Keratinocyte (primary cell): ENCODE results near the gene PLB1. TPM values are rescaled to one million over a fixed set of nuclear protein-coding genes. Genes with fewer than 3 reads are reported as not detected.

Experiments
- DNase-seq: peaks from one replicate; pipeline ENCODE4 v3.0.0-alpha.2; 2011; ENCODE audit warnings: low read depth, missing footprints, low spot score
- FAIRE-seq: peaks from 2 replicates; lab custom pipeline; 2011; peaks lifted over from hg19 to GRCh38; lab: Jason Lieb, UNC
- H2AFZ ChIP-seq: 2 replicates; pipeline ENCODE4 v1.6.0; 2012; ENCODE audit warnings: low read length, control low read depth, inconsistent platforms; ENCODE audit not compliant: control insufficient read depth
- H3K27ac ChIP-seq: 2 replicates; pipeline ENCODE4 v1.5.1; 2011; ENCODE audit warnings: low read length; ENCODE audit not compliant: control insufficient read depth, insufficient read depth
- H3K27me3 ChIP-seq: 3 replicates; pipeline ENCODE4 v1.6.0; 2011; ENCODE audit warnings: low read length; ENCODE audit not compliant: control insufficient read depth, insufficient read depth; ENCODE audit errors: extremely low read depth
- H3K36me3 ChIP-seq, 2 experiments: 2 replicates in 1 of 2; 3 replicates in 1 of 2; pipeline ENCODE4 v1.5.1; 2011; ENCODE audit warnings: low read length in 2 of 2, mild to moderate bottlenecking in 1 of 2; ENCODE audit not compliant: control insufficient read depth in 2 of 2, insufficient read depth in 2 of 2; ENCODE audit errors: extremely low read depth in 1 of 2
- H3K4me1 ChIP-seq: 3 replicates; pipeline ENCODE4 v1.5.1; 2011; ENCODE audit warnings: low read length; ENCODE audit not compliant: control insufficient read depth, insufficient read depth; ENCODE audit errors: extremely low read depth
- H3K4me2 ChIP-seq: 3 replicates; pipeline ENCODE4 v1.6.0; 2011; ENCODE audit warnings: low read depth, low read length; ENCODE audit not compliant: control insufficient read depth, insufficient read depth; ENCODE audit errors: extremely low read depth
- H3K4me3 ChIP-seq, 3 experiments: fragments of 200-600 bp in 1 of 3; sonication (generic) in 1 of 3; 2 replicates in 2 of 3; 3 replicates in 1 of 3; pipeline ENCODE4 v1.5.1; 2011 to 2016; ENCODE audit warnings: low read length in 3 of 3, mild to moderate bottlenecking in 3 of 3, control low read depth in 2 of 3, inconsistent platforms in 1 of 3, low read depth in 1 of 3, mixed read lengths in 1 of 3, mixed run types in 1 of 3, moderate library complexity in 1 of 3; ENCODE audit not compliant: control insufficient read depth in 2 of 3, insufficient read depth in 2 of 3; ENCODE audit errors: extremely low read depth in 1 of 3
- H3K79me2 ChIP-seq: 2 replicates; pipeline ENCODE4 v1.6.0; 2012; ENCODE audit warnings: low read length; ENCODE audit not compliant: control insufficient read depth, insufficient read depth
- H3K9ac ChIP-seq: 3 replicates; pipeline ENCODE4 v1.6.0; 2011; ENCODE audit warnings: low read length; ENCODE audit not compliant: control insufficient read depth, insufficient read depth; ENCODE audit errors: extremely low read depth
- H3K9me1 ChIP-seq: 3 replicates; pipeline ENCODE4 v1.6.0; 2011; ENCODE audit warnings: low read length; ENCODE audit not compliant: control insufficient read depth, insufficient read depth; ENCODE audit errors: extremely low read depth
- H3K9me3 ChIP-seq: 2 replicates; pipeline ENCODE4 v1.5.1; 2012; ENCODE audit warnings: low read depth, low read length; ENCODE audit not compliant: control insufficient read depth
- H4K20me1 ChIP-seq: 3 replicates; pipeline ENCODE4 v1.6.0; 2011; ENCODE audit warnings: low read length; ENCODE audit not compliant: control insufficient read depth, insufficient read depth; ENCODE audit errors: extremely low read depth
- EZH2 ChIP-seq: IDR thresholded peaks from one replicate; pipeline ENCODE4 v1.6.1; 2012; ENCODE audit warnings: inconsistent platforms, mild to moderate bottlenecking, low read length, moderate library complexity
- dilution Hi-C: fragments of 300-500 bp; cut with MboI; formaldehyde crosslinking; loops from one replicate; pipeline ENCODE4 v1.7.0; 2020; ENCODE audit warnings: low sequenced_read_pairs; ENCODE audit not compliant: extremely low pct_ligation_motif_present
- polyA plus RNA-seq, 5 experiments: library from polyadenylated mRNA; depleted of rRNA in 3 of 5; stranded (reverse) in 3 of 5; stranded (forward) in 1 of 5; unstranded in 1 of 5; fragments of >200 nt; gene quantifications; 1 replicate in 1 of 5; 2 replicates in 3 of 5; 3 replicates in 1 of 5; pipeline versions ENCODE4 v1.2.1 to v1.2.3, GENCODE V29; 2011 to 2012; ENCODE audit warnings: missing spikeins in 2 of 5, low read depth in 1 of 5, low replicate concordance in 1 of 5
- TF ChIP-seq, protein P1 (sequence below), 3 experiments: IDR thresholded peaks in 1 of 3; conservative IDR thresholded peaks in 1 of 3; optimal IDR thresholded peaks in 1 of 3; 2 replicates in 2 of 3; 3 replicates in 1 of 3; pipeline versions ENCODE3 to v1.5.1; 2011; ENCODE audit warnings: low read length in 3 of 3, mild to moderate bottlenecking in 3 of 3, moderate library complexity in 2 of 3, control low read depth in 1 of 3, inconsistent platforms in 1 of 3; ENCODE audit not compliant: insufficient read depth in 2 of 3; ENCODE audit errors: extremely low read depth in 1 of 3

PLB1 gene
- polyA plus RNA-seq, 1 donor (not counting 4 experiments of a cell fraction or from before 2014, with no cell fraction given): 6.7 TPM

DNA sequence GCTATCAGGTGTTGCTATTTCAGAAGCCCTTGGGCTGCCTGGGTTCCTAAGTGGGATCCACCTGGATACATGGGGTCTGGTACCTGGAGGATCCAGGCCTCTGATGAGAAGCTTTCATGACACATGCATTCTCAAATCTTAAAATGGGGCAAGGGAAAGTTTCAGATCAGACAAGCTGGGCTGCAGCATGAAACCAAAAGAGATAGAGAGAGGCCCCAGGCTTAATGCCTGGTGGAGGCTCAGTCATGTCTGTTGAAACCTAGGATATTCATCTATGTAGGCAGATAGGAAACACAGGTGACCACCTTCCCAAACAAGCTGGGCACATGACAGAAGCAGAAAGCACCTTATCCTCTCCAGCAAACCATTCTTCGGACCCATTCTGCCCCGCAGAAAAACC lies 18.8 kb upstream of the PLB1 start:
- Histone ChIP-seq H3K4me3 (no peak overlapping the region), H3K4me1 (no peaks in the 10 kb centered on the region), H4K20me1 (no peaks in the 10 kb centered on the region), H3K9me3 (no peaks in the 10 kb centered on the region), H3K79me2 (no peaks in the 10 kb centered on the region), H3K36me3 (no peaks in the 10 kb centered on the region), H3K9me1 (no peaks in the 10 kb centered on the region), H2AFZ (no peak overlapping the region), H3K27me3 (no peaks in the 10 kb centered on the region), H3K9ac (no peak overlapping the region), H3K4me2 (no peak overlapping the region), H3K27ac (no peak overlapping the region)
- DNase-seq (no peak), FAIRE-seq (no peak)
- TF ChIP-seq, protein P1, sequence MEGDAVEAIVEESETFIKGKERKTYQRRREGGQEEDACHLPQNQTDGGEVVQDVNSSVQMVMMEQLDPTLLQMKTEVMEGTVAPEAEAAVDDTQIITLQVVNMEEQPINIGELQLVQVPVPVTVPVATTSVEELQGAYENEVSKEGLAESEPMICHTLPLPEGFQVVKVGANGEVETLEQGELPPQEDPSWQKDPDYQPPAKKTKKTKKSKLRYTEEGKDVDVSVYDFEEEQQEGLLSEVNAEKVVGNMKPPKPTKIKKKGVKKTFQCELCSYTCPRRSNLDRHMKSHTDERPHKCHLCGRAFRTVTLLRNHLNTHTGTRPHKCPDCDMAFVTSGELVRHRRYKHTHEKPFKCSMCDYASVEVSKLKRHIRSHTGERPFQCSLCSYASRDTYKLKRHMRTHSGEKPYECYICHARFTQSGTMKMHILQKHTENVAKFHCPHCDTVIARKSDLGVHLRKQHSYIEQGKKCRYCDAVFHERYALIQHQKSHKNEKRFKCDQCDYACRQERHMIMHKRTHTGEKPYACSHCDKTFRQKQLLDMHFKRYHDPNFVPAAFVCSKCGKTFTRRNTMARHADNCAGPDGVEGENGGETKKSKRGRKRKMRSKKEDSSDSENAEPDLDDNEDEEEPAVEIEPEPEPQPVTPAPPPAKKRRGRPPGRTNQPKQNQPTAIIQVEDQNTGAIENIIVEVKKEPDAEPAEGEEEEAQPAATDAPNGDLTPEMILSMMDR (optimal IDR thresholded peaks at IDR 0.05 in 1 of 3, IDR thresholded peaks at IDR 0.05 in 1 of 3, conservative IDR thresholded peaks at IDR 0.05 in 1 of 3; ENCODE audit: extremely low read depth in 1 of 3, insufficient read depth in 2 of 3, low read length in 3 of 3): no peak
- TF ChIP-seq EZH2: no peak
- dilution Hi-C loops: no loop called here

DNA sequence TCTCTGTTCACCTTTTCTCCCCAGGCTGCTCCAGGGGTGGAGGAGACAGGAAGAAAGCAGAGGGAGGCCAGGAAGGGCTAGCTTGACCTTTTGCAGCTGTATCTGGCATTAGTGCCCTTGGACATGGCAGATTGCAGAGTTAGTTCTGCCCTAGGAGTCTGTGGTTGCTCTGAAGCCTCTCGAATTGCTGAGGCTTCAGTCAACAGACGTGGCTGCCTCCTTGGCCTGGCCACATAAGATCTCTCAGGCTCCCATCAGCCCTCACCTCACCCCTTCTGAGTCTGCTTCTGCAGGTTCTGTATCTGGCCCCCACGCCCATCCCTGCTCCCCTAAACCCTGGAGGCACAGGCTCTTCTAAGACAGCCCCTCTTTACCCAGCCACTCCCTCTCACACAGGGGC lies 18.2 kb upstream of the PLB1 start:
- no peak overlapping the region for H3K9ac ChIP-seq
- H4K20me1 ChIP-seq: no peaks in the 10 kb centered on the region
- H3K27me3 ChIP-seq: no peaks in the 10 kb centered on the region
- FAIRE-seq (no peak), DNase-seq (no peak)
- no peak overlapping the region for H3K27ac ChIP-seq
- no peaks in the 10 kb centered on the region for H3K9me1 ChIP-seq
- H3K4me3 ChIP-seq: no peak overlapping the region
- no peak for TF ChIP-seq EZH2
- TF ChIP-seq, protein P1 (optimal IDR thresholded peaks at IDR 0.05 in 1 of 3, IDR thresholded peaks at IDR 0.05 in 1 of 3, conservative IDR thresholded peaks at IDR 0.05 in 1 of 3; ENCODE audit: extremely low read depth in 1 of 3, insufficient read depth in 2 of 3, low read length in 3 of 3): no peak
- H3K79me2 ChIP-seq: no peaks in the 10 kb centered on the region
- no peaks in the 10 kb centered on the region for H3K4me1 ChIP-seq
- no peaks in the 10 kb centered on the region for H3K36me3 ChIP-seq
- H3K9me3 ChIP-seq: no peaks in the 10 kb centered on the region
- H3K4me2 ChIP-seq: no peak overlapping the region
- no peak overlapping the region for H2AFZ ChIP-seq
- dilution Hi-C loops: no loop called here
